ENCODE results near the gene CDCA4. TPM values are rescaled to one million over a fixed set of nuclear protein-coding genes. Genes with fewer than 3 reads are reported as not detected.

Gene CDCA4
- total RNA-seq, 1 experiment from 2014 or later, result 83.6 TPM

GRCh38 chr14:104989951-104990303 is 31.0 kb downstream of the CDCA4 start:
- DNase-seq (ENCODE audit: low read depth in 1 of 2, low spot score in 2 of 2), result no peak
- Histone ChIP-seq H3K27me3 (replicated peaks) (no peaks in the 10 kb centered on the region), H3K4me3 (no peak overlapping the region), H3K9me3 (replicated peaks) (no peaks in the 10 kb centered on the region), H3K4me1 (replicated peaks) (peaks cover 9% of the 10 kb centered on the region), H3K36me3 (no peaks in the 10 kb centered on the region; the same call in 1 of the 2 replicates), H3K27ac (no peak overlapping the region)

- no peak for DNase-seq (ENCODE audit: low read depth in 1 of 2, low spot score in 2 of 2)
- Histone ChIP-seq H3K27me3 (replicated peaks) (no peaks in the 10 kb centered on the region), H3K36me3 (no peaks in the 10 kb centered on the region; the same call in 1 of the 2 replicates), H3K4me3 (no peak overlapping the region), H3K27ac (no peak overlapping the region), H3K9me3 (replicated peaks) (no peaks in the 10 kb centered on the region), H3K4me1 (replicated peaks) (peaks cover 9% of the 10 kb centered on the region)
Measured at GRCh38 chr14:104989236-104989950, 31.5 kb downstream of the CDCA4 start.

GRCh38 chr14:104986487-104987164 is 34.3 kb downstream of the CDCA4 start:
- H3K36me3 ChIP-seq, result no peaks in the 10 kb centered on the region
- H3K4me3 ChIP-seq, result peak overlapping the region; percentile 50; the same call in 1 of the 2 replicates
- H3K4me1 ChIP-seq (replicated peaks), result peaks cover 9% of the 10 kb centered on the region
- no peak overlapping the region for H3K27ac ChIP-seq
- H3K27me3 ChIP-seq (replicated peaks), result no peaks in the 10 kb centered on the region
- no peak for DNase-seq (ENCODE audit: low read depth in 1 of 2, low spot score in 2 of 2)
- no peaks in the 10 kb centered on the region for H3K9me3 ChIP-seq (replicated peaks)

- Histone ChIP-seq H3K27ac (peak within 1 kb of the TSS; percentile 29; the same call in 1 of the 2 replicates), H3K9me3 (replicated peaks) (no peaks in the 10 kb centered on the region), H3K4me1 (replicated peaks) (peaks cover 9% of the 10 kb centered on the region), H3K36me3 (no peaks in the 10 kb centered on the region), H3K4me3 (peak within 1 kb of the TSS; percentile 50), H3K27me3 (replicated peaks) (no peaks in the 10 kb centered on the region)
- peak; percentile 72 to 84 for DNase-seq (ENCODE audit: low read depth in 1 of 2, low spot score in 2 of 2)
Measured at GRCh38 chr14:104985675-104986486, 35.0 kb downstream of the CDCA4 start, which contains the start of gene CLBA1. Gene CLBA1 (plus strand): TSS chr14:104985788. CDS start chr14:104986432, 644 bp downstream.

- H3K36me3 ChIP-seq, result no peaks in the 10 kb centered on the region
- no peak overlapping the region for H3K4me3 ChIP-seq
- no peaks in the 10 kb centered on the region for H3K9me3 ChIP-seq (replicated peaks)
- H3K27ac ChIP-seq, result no peak overlapping the region
- H3K27me3 ChIP-seq (replicated peaks), result no peaks in the 10 kb centered on the region
- peaks cover 9% of the 10 kb centered on the region for H3K4me1 ChIP-seq (replicated peaks)
- DNase-seq (ENCODE audit: low read depth in 1 of 2, low spot score in 2 of 2), result peak in 1 of 2 experiments; percentile 40
Measured at GRCh38 chr14:104984056-104984894, 36.6 kb downstream of the CDCA4 start.

- DNase-seq (ENCODE audit: low read depth in 1 of 2, low spot score in 2 of 2), result no peak
- H3K4me1 ChIP-seq (replicated peaks), result peaks cover 9% of the 10 kb centered on the region
- H3K27me3 ChIP-seq (replicated peaks), result no peaks in the 10 kb centered on the region
- H3K27ac ChIP-seq, result no peak overlapping the region
- no peaks in the 10 kb centered on the region for H3K36me3 ChIP-seq
- no peaks in the 10 kb centered on the region for H3K9me3 ChIP-seq (replicated peaks)
- no peak overlapping the region for H3K4me3 ChIP-seq
Measured at GRCh38 chr14:104983231-104983721, 37.6 kb downstream of the CDCA4 start.

GRCh38 chr14:104982548-104983230 is 38.2 kb downstream of the CDCA4 start:
- Histone ChIP-seq H3K27ac (no peak overlapping the region), H3K36me3 (no peaks in the 10 kb centered on the region), H3K9me3 (replicated peaks) (no peaks in the 10 kb centered on the region), H3K4me3 (no peak overlapping the region), H3K27me3 (replicated peaks) (no peaks in the 10 kb centered on the region), H3K4me1 (replicated peaks) (peaks cover 12% of the 10 kb centered on the region)
- peak in 1 of 2 experiments; percentile 35 for DNase-seq (ENCODE audit: low read depth in 1 of 2, low spot score in 2 of 2)

- DNase-seq (ENCODE audit: low read depth in 1 of 2, low spot score in 2 of 2), result peak in 1 of 2 experiments; percentile 38
- H3K4me3 ChIP-seq, result no peak overlapping the region
- no peaks in the 10 kb centered on the region for H3K36me3 ChIP-seq
- no peak overlapping the region for H3K27ac ChIP-seq
- H3K9me3 ChIP-seq (replicated peaks), result no peaks in the 10 kb centered on the region
- H3K4me1 ChIP-seq (replicated peaks), result peaks cover 20% of the 10 kb centered on the region
- no peaks in the 10 kb centered on the region for H3K27me3 ChIP-seq (replicated peaks)
Measured at GRCh38 chr14:104981699-104982541, 39.0 kb downstream of the CDCA4 start.

GRCh38 chr14:104980611-104981531 is 40.0 kb downstream of the CDCA4 start:
- Histone ChIP-seq H3K36me3 (no peaks in the 10 kb centered on the region), H3K4me3 (no peak overlapping the region), H3K4me1 (replicated peaks) (peaks cover 17% of the 10 kb centered on the region), H3K27me3 (replicated peaks) (no peaks in the 10 kb centered on the region), H3K27ac (no peak overlapping the region), H3K9me3 (replicated peaks) (no peaks in the 10 kb centered on the region)
- DNase-seq (ENCODE audit: low read depth in 1 of 2, low spot score in 2 of 2), result peak in 1 of 2 experiments; percentile 35

GRCh38 chr14:104979758-104980610 is 40.9 kb downstream of the CDCA4 start:
- Histone ChIP-seq H3K27ac (no peak overlapping the region), H3K4me3 (no peak overlapping the region), H3K4me1 (replicated peaks) (peaks cover 25% of the 10 kb centered on the region), H3K27me3 (replicated peaks) (no peaks in the 10 kb centered on the region), H3K36me3 (no peaks in the 10 kb centered on the region), H3K9me3 (replicated peaks) (no peaks in the 10 kb centered on the region)
- DNase-seq (ENCODE audit: low read depth in 1 of 2, low spot score in 2 of 2), result peak in 1 of 2 experiments; percentile 36

Measured in SJSA1 (cell line).